Activated naive CD4-positive, alpha-beta T cell (primary cell): ENCODE data around the gene TMEM165.

ENCODE experiments used
- DNase-seq, 4 experiments: peaks; one replicate each; lab custom pipeline; 2025; lab: John Stamatoyannopoulos, UW

Gene TMEM165

GRCh38 chr4:55406545-55406944 is 10.8 kb downstream of the TMEM165 start:
- DNase-seq: no peak

GRCh38 chr4:55407119-55407518 is 11.4 kb downstream of the TMEM165 start:
- no peak for DNase-seq

GRCh38 chr4:55407764-55408163 is 12.0 kb downstream of the TMEM165 start:
- DNase-seq: no peak

- DNase-seq: no peak
These were observed 13.9 kb downstream of the TMEM165 start for GRCh38 chr4:55409468-55410171.

- DNase-seq: no peak
These were observed 14.7 kb downstream of the TMEM165 start for GRCh38 chr4:55410431-55410830.

- DNase-seq: no peak
These were observed 15.9 kb downstream of the TMEM165 start for GRCh38 chr4:55411621-55412020.

GRCh38 chr4:55416176-55416575 is 20.4 kb downstream of the TMEM165 start:
- no peak for DNase-seq

- DNase-seq: no peak
These were observed 29.0 kb downstream of the TMEM165 start for GRCh38 chr4:55424791-55425190.

GRCh38 chr4:55431710-55432336 is 36.1 kb downstream of the TMEM165 start:
- no peak for DNase-seq

GRCh38 chr4:55435141-55435841 is 39.5 kb downstream of the TMEM165 start:
- DNase-seq: no peak

GRCh38 chr4:55437356-55437796 is 41.6 kb downstream of the TMEM165 start:
- DNase-seq: no peak

GRCh38 chr4:55437823-55438222 is 42.1 kb downstream of the TMEM165 start:
- no peak for DNase-seq

GRCh38 chr4:55438314-55438713 is 42.6 kb downstream of the TMEM165 start:
- DNase-seq: no peak

- DNase-seq: no peak
These were observed 43.3 kb downstream of the TMEM165 start for GRCh38 chr4:55439023-55439422.

GRCh38 chr4:55440786-55441185 is 45.0 kb downstream of the TMEM165 start:
- DNase-seq: no peak

- no peak for DNase-seq
These were observed 46.8 kb downstream of the TMEM165 start for GRCh38 chr4:55442541-55442940.

GRCh38 chr4:55444827-55445226 is 49.1 kb downstream of the TMEM165 start:
- DNase-seq: no peak

GRCh38 chr4:55445921-55446577 is 50.3 kb downstream of the TMEM165 start:
- DNase-seq: no peak

GRCh38 chr4:55446578-55446922 is 50.8 kb downstream of the TMEM165 start:
- no peak for DNase-seq

- DNase-seq: no peak
These were observed 51.5 kb downstream of the TMEM165 start for GRCh38 chr4:55447108-55447708.

- no peak for DNase-seq
These were observed 52.1 kb downstream of the TMEM165 start for GRCh38 chr4:55447831-55448230.

GRCh38 chr4:55450566-55450965 is 54.8 kb downstream of the TMEM165 start:
- DNase-seq: no peak
